Upper lobe of left lung (tissue), 4 donors: ENCODE results near the gene ZDHHC8.

Source experiments
- EP300 ChIP-seq, 4 donors: sonication (generic); formaldehyde crosslinking; IDR thresholded peaks; one replicate each; pipeline ENCODE4 v1.5.1; 2017; ENCODE audit warnings: antibody characterized with exemption in 4 of 4, control low read depth in 2 of 4
- POLR2A ChIP-seq, 4 donors: fragments of 450-650 bp; IDR thresholded peaks; one replicate each; pipeline ENCODE4 v1.5.1; 2016 to 2017; ENCODE audit warnings: antibody characterized with exemption in 4 of 4, mild to moderate bottlenecking in 2 of 4
- POLR2AphosphoS5 ChIP-seq, 2 donors: sonication (generic); formaldehyde crosslinking; IDR thresholded peaks; one replicate each; pipeline ENCODE4 v1.5.1; 2017; ENCODE audit warnings: antibody characterized with exemption in 2 of 2
- TF ChIP-seq, protein P1 (sequence below), 6 experiments: fragments of 450-650 bp in 4 of 6; fragments of 200-600 bp in 2 of 6; sonication (generic) in 2 of 6; IDR thresholded peaks; one replicate each; pipeline ENCODE4 v1.5.1; 2016 to 2019; ENCODE audit warnings: antibody characterized with exemption in 6 of 6

DNA sequence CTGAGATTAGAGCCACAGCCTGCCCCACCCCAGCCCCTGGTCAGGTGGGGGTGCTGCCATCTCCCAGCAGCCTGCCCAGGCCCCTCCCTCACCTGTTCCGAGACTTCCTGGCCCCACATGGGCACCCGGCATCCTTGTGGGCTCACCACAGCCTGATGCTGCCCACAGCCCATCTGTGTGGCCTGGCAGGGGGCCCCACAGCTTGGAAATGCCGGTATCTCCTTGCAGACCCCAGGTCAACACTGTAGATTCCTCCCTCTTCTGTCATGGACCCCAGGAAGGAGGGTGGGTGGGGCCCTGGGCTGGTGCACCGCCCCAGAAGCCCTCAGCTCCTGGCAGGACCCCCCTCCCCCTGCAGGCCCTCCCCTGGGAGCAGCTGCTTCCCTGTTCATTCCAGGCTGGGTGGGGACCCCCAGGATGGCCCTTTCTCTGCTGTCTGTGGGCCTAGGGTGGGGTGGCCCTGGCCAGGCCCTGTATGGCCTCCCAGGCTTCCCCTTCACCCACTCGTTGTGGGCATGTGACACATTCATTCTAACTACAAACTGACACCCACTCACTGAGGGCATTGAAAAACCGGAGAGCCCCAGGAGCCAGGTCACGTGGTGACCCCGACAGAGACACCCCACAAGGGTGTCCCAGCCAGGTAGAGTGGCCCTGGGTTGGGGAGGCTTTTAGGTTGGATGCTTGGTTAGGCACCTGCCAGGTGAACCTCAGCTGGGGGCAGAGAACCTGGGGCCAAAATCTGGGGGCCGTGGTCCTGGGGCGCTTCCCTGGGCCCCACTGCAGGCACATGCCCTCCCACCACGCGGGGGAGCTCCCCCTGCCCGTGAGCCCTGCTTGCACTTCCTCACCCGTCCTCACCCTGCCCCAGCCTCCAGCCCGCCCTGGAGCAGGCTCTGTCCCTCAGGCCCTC is 63.3 kb downstream of the ZDHHC8 start:
- TF ChIP-seq, protein P1, sequence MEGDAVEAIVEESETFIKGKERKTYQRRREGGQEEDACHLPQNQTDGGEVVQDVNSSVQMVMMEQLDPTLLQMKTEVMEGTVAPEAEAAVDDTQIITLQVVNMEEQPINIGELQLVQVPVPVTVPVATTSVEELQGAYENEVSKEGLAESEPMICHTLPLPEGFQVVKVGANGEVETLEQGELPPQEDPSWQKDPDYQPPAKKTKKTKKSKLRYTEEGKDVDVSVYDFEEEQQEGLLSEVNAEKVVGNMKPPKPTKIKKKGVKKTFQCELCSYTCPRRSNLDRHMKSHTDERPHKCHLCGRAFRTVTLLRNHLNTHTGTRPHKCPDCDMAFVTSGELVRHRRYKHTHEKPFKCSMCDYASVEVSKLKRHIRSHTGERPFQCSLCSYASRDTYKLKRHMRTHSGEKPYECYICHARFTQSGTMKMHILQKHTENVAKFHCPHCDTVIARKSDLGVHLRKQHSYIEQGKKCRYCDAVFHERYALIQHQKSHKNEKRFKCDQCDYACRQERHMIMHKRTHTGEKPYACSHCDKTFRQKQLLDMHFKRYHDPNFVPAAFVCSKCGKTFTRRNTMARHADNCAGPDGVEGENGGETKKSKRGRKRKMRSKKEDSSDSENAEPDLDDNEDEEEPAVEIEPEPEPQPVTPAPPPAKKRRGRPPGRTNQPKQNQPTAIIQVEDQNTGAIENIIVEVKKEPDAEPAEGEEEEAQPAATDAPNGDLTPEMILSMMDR (IDR thresholded peaks at IDR 0.05): no peak
- TF ChIP-seq EP300 (IDR thresholded peaks at IDR 0.05): no peak
- no peak for TF ChIP-seq POLR2A (IDR thresholded peaks at IDR 0.05)
- no peak for TF ChIP-seq POLR2AphosphoS5 (IDR thresholded peaks at IDR 0.05)
